ENCODE data around the gene NTRK2.

- no peak for TF ChIP-seq EZH2 (IDR thresholded peaks at IDR 0.05; ENCODE audit: low read length)
- no peak for TF ChIP-seq CTCF (optimal IDR thresholded peaks at IDR 0.05 in 1 of 3, IDR thresholded peaks at IDR 0.05 in 1 of 3, conservative IDR thresholded peaks at IDR 0.05 in 1 of 3; ENCODE audit: extremely low read depth in 1 of 3, insufficient read depth in 2 of 3, low read length in 3 of 3)
Measured at GRCh38 chr9:84867186-84867585, 197.7 kb downstream of the NTRK2 start.
